ENCODE results near the gene IL36B.

DNA sequence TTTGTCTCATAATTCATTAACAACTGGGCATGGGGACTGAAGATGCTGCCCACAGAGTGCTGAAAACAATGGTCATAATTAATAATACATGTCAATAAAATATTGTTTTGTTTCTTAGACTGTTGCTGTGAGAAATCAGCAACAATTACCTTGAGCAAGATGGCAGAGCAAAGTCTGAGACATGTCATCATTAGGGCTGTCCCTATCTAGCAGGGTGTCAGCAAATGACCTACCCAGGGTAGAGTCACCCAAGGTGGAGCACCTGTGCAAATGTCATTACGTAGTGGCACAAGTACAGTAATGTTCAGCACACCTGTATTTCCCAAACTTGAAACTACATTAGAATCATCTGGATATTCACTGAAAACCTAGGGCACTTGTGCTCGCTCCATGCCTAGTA, 58.0 kb downstream of the IL36B start:
- TF ChIP-seq, protein P1, sequence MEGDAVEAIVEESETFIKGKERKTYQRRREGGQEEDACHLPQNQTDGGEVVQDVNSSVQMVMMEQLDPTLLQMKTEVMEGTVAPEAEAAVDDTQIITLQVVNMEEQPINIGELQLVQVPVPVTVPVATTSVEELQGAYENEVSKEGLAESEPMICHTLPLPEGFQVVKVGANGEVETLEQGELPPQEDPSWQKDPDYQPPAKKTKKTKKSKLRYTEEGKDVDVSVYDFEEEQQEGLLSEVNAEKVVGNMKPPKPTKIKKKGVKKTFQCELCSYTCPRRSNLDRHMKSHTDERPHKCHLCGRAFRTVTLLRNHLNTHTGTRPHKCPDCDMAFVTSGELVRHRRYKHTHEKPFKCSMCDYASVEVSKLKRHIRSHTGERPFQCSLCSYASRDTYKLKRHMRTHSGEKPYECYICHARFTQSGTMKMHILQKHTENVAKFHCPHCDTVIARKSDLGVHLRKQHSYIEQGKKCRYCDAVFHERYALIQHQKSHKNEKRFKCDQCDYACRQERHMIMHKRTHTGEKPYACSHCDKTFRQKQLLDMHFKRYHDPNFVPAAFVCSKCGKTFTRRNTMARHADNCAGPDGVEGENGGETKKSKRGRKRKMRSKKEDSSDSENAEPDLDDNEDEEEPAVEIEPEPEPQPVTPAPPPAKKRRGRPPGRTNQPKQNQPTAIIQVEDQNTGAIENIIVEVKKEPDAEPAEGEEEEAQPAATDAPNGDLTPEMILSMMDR (IDR thresholded peaks at IDR 0.05), result no peak
- TF ChIP-seq POLR2A (IDR thresholded peaks at IDR 0.05), result no peak
